Measurements from ENCODE around the gene CCDC179. TPM values are rescaled to one million over a fixed set of nuclear protein-coding genes. Genes with fewer than 3 reads are reported as not detected.

CCDC179 gene
- total and polyA plus RNA-seq, 9 of the 15 experiments (the other 6 are each of a cell fraction or from before 2014, with no cell fraction given), result not detected

DNA sequence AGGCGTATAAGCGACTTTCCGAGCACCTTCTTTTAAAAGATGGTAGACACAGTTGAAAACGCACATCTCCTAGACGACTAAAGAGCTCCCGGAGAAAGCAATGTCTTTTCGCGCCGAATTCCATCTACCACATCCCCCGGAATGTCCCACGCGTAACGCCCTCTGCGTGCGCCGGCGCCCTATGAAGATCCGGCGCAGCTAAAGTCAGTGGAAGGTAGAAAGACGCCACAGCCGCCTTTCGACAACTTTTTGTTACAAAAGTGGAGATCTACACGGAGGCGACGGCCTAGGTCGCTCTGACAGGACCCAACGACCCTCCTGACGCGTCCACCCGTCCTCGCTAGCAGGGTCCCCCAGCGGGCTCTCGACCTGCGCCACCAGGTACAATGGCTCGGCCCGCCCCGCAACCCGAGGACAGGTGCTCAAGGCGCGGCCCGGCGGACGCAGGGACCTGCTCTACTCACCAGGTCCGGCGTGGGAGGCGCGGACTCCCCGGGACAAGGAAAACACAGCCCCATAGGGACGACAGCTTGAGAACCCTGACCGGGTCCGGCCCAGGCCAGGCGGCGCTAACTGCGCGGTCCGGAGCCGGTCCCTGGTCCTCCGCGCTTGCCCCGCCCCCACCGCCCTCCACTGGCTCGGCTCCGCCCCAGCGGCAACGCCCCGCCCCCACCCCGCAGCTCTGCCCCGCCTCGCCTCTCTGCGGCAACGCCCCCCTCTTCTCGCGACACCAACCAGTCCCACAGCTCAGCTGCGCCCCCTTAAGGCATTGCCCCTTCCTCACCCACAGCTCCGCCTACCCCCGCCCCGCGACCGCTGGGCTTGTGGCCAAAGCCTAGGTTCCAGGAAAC is 30.8 kb downstream of the CCDC179 start, which contains the start of gene SVIP (continued):
- TF ChIP-seq, protein P1, sequence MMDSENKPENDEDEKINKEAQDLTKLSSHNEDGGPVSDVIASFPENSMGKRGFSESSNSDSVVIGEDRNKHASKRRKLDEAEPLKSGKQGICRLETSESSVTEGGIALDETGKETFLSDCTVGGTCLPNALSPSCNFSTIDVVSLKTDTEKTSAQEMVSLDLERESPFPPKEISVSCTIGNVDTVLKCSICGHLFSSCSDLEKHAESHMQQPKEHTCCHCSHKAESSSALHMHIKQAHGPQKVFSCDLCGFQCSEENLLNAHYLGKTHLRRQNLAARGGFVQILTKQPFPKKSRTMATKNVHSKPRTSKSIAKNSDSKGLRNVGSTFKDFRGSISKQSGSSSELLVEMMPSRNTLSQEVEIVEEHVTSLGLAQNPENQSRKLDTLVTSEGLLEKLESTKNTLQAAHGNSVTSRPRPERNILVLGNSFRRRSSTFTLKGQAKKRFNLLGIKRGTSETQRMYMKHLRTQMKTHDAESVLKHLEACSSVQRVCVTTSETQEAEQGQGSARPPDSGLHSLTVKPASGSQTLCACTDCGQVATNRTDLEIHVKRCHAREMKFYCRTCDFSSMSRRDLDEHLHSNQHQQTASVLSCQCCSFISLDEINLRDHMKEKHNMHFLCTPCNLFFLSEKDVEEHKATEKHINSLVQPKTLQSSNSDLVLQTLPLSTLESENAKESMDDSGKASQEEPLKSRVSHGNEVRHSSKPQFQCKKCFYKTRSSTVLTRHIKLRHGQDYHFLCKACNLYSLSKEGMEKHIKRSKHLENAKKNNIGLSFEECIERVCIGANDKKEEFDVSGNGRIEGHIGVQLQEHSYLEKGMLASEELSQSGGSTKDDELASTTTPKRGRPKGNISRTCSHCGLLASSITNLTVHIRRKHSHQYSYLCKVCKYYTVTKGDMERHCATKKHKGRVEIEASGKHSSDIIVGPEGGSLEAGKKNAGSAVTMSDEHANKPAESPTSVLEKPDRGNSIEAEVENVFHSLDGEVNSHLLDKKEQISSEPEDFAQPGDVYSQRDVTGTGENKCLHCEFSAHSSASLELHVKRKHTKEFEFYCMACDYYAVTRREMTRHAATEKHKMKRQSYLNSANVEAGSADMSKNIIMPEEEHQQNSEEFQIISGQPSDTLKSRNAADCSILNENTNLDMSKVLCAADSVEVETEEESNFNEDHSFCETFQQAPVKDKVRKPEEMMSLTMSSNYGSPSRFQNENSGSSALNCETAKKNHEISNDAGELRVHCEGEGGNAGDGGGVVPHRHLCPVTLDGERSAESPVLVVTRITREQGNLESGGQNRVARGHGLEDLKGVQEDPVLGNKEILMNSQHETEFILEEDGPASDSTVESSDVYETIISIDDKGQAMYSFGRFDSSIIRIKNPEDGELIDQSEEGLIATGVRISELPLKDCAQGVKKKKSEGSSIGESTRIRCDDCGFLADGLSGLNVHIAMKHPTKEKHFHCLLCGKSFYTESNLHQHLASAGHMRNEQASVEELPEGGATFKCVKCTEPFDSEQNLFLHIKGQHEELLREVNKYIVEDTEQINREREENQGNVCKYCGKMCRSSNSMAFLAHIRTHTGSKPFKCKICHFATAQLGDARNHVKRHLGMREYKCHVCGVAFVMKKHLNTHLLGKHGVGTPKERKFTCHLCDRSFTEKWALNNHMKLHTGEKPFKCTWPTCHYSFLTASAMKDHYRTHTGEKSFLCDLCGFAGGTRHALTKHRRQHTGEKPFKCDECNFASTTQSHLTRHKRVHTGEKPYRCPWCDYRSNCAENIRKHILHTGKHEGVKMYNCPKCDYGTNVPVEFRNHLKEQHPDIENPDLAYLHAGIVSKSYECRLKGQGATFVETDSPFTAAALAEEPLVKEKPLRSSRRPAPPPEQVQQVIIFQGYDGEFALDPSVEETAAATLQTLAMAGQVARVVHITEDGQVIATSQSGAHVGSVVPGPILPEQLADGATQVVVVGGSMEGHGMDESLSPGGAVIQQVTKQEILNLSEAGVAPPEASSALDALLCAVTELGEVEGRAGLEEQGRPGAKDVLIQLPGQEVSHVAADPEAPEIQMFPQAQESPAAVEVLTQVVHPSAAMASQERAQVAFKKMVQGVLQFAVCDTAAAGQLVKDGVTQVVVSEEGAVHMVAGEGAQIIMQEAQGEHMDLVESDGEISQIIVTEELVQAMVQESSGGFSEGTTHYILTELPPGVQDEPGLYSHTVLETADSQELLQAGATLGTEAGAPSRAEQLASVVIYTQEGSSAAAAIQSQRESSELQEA (IDR thresholded peaks at IDR 0.05; ENCODE audit: low read depth), result no peak
- TF ChIP-seq SMC3 (conservative IDR thresholded peaks at IDR 0.05; ENCODE audit: insufficient read depth, low read depth, low read length) (0 out of 2 replicates have a peak, but pooled peaks have one; percentile 10), ADNP (tag; IDR thresholded peaks at IDR 0.05) (no peak), NCOA6 (IDR thresholded peaks at IDR 0.05) (no peak), PML (IDR thresholded peaks at IDR 0.05; ENCODE audit: low read length) (0 out of 2 replicates have a peak, but pooled peaks have one; percentile 17), RBM14 (IDR thresholded peaks at IDR 0.05; ENCODE audit: borderline replicate concordance, insufficient read depth, low read depth, low read length) (no peak), ZBTB17 (CRISPR knock-in tag; IDR thresholded peaks at IDR 0.05) (peak; percentile 53; the same call in 1 of the 2 replicates), ATF1 (CRISPR knock-in tag; IDR thresholded peaks at IDR 0.05) (no peak), ATF1 (tag; IDR thresholded peaks at IDR 0.05) (peak; percentile 51; the same call in 1 of the 2 replicates), RFX5 (IDR thresholded peaks at IDR 0.05; ENCODE audit: low read depth, low read length) (no peak), MCM3 (IDR thresholded peaks at IDR 0.05) (no peak), HNRNPLL (IDR thresholded peaks at IDR 0.05; ENCODE audit: low read depth, low read length, poor library complexity, severe bottlenecking) (peak; percentile 97), MYBL2 (IDR thresholded peaks at IDR 0.05; ENCODE audit: low read depth) (no peak), MYBL2 (CRISPR knock-in tag; IDR thresholded peaks at IDR 0.05; ENCODE audit: borderline replicate concordance) (no peak), PTBP1 (IDR thresholded peaks at IDR 0.05; ENCODE audit: low read depth, low read length) (no peak), PHF8 (IDR thresholded peaks at IDR 0.05; ENCODE audit: borderline replicate concordance, low read length) (peak; percentile 96), ZNF431 (CRISPR knock-in tag; IDR thresholded peaks at IDR 0.05) (no peak), ZNF408 (CRISPR knock-in tag; IDR thresholded peaks at IDR 0.05; ENCODE audit: low read depth) (no peak)
- TF ChIP-seq, protein P2, sequence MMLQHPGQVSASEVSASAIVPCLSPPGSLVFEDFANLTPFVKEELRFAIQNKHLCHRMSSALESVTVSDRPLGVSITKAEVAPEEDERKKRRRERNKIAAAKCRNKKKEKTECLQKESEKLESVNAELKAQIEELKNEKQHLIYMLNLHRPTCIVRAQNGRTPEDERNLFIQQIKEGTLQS (IDR thresholded peaks at IDR 0.05), result no peak
- TF ChIP-seq, protein P2 (CRISPR knock-in tag; conservative IDR thresholded peaks at IDR 0.05), result 0 out of 2 replicates have a peak, but pooled peaks have one; percentile 26
